ENCODE measurements around the gene RARA. TPM values are rescaled to one million over a fixed set of nuclear protein-coding genes. Genes with fewer than 3 reads are reported as not detected.

The RARA gene
- total RNA-seq, 1 donor from 2014 or later: 57.2 TPM

GRCh38 chr17:40344421-40345160, 35.6 kb downstream of the RARA start:
- no peak for DNase-seq (ENCODE audit: low read depth)
- peak overlapping the region; percentile 80 for H3K4me3 ChIP-seq (ENCODE audit: low read depth, low read length)
- H3K27me3 ChIP-seq (ENCODE audit: control insufficient read depth, insufficient read depth, low read length): no peaks in the 10 kb centered on the region
- peaks cover 4% of the 10 kb centered on the region for H3K36me3 ChIP-seq (ENCODE audit: control insufficient read depth, insufficient read depth, low read length)
- TF ChIP-seq CTCF (IDR thresholded peaks at IDR 0.05; ENCODE audit: insufficient read depth, low read length, poor library complexity, severe bottlenecking): no peak

GRCh38 chr17:40345161-40345993, 36.4 kb downstream of the RARA start:
- no peak for DNase-seq (ENCODE audit: low read depth)
- peak overlapping the region; percentile 80 for H3K4me3 ChIP-seq (ENCODE audit: low read depth, low read length)
- no peaks in the 10 kb centered on the region for H3K27me3 ChIP-seq (ENCODE audit: control insufficient read depth, insufficient read depth, low read length)
- H3K36me3 ChIP-seq (ENCODE audit: control insufficient read depth, insufficient read depth, low read length): peaks cover 2% of the 10 kb centered on the region
- no peak for TF ChIP-seq CTCF (IDR thresholded peaks at IDR 0.05; ENCODE audit: insufficient read depth, low read length, poor library complexity, severe bottlenecking)

GRCh38 chr17:40345994-40346764, 37.2 kb downstream of the RARA start:
- Histone ChIP-seq H3K4me3 (ENCODE audit: low read depth, low read length) (no peak overlapping the region), H3K27me3 (ENCODE audit: control insufficient read depth, insufficient read depth, low read length) (no peaks in the 10 kb centered on the region), H3K36me3 (ENCODE audit: control insufficient read depth, insufficient read depth, low read length) (peaks cover 2% of the 10 kb centered on the region)
- no peak for DNase-seq (ENCODE audit: low read depth)
- no peak for TF ChIP-seq CTCF (IDR thresholded peaks at IDR 0.05; ENCODE audit: insufficient read depth, low read length, poor library complexity, severe bottlenecking)

- no peak for TF ChIP-seq CTCF (IDR thresholded peaks at IDR 0.05; ENCODE audit: insufficient read depth, low read length, poor library complexity, severe bottlenecking)
Measured at GRCh38 chr17:40346765-40347158, 37.8 kb downstream of the RARA start.

GRCh38 chr17:40347319-40348135, 38.5 kb downstream of the RARA start:
- no peak for TF ChIP-seq CTCF (IDR thresholded peaks at IDR 0.05; ENCODE audit: insufficient read depth, low read length, poor library complexity, severe bottlenecking)
- Histone ChIP-seq H3K4me3 (ENCODE audit: low read depth, low read length) (no peak overlapping the region), H3K36me3 (ENCODE audit: control insufficient read depth, insufficient read depth, low read length) (peaks cover 2% of the 10 kb centered on the region)

More at GRCh38 chr17:40346765-40347158, 37.8 kb downstream of the RARA start:
- DNase-seq (ENCODE audit: low read depth): no peak
- Histone ChIP-seq H3K36me3 (ENCODE audit: control insufficient read depth, insufficient read depth, low read length) (peaks cover 2% of the 10 kb centered on the region), H3K4me3 (ENCODE audit: low read depth, low read length) (no peak overlapping the region), H3K27me3 (ENCODE audit: control insufficient read depth, insufficient read depth, low read length) (no peaks in the 10 kb centered on the region)

More at GRCh38 chr17:40347319-40348135, 38.5 kb downstream of the RARA start:
- H3K27me3 ChIP-seq (ENCODE audit: control insufficient read depth, insufficient read depth, low read length): no peaks in the 10 kb centered on the region
- no peak for DNase-seq (ENCODE audit: low read depth)
